Measurements from ENCODE around the gene FXYD3.

DNA sequence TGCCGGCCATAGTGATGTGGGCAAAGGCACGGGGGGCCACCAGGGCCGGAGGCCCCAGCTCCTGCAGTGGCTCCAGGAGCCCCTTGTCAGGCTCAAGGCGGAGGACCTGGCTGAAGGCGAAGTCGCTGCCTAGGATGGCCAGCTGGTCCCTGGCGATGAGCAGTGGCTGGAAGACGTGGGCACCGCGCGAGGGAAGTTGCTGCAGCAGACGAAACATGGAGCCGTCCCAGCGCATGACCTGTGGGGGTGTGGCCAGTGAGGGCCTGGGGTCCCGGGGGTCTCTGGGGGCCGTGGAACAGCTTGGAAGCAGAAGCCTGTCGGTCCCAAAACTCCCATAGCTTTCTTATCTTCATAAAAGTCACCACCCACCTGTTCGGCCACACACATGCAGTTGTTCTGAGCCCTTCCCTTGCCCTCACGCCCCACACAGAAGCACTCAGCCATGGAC is 9.7 kb downstream of the FXYD3 start:
- TF ChIP-seq, protein P1, sequence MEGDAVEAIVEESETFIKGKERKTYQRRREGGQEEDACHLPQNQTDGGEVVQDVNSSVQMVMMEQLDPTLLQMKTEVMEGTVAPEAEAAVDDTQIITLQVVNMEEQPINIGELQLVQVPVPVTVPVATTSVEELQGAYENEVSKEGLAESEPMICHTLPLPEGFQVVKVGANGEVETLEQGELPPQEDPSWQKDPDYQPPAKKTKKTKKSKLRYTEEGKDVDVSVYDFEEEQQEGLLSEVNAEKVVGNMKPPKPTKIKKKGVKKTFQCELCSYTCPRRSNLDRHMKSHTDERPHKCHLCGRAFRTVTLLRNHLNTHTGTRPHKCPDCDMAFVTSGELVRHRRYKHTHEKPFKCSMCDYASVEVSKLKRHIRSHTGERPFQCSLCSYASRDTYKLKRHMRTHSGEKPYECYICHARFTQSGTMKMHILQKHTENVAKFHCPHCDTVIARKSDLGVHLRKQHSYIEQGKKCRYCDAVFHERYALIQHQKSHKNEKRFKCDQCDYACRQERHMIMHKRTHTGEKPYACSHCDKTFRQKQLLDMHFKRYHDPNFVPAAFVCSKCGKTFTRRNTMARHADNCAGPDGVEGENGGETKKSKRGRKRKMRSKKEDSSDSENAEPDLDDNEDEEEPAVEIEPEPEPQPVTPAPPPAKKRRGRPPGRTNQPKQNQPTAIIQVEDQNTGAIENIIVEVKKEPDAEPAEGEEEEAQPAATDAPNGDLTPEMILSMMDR (conservative IDR thresholded peaks at IDR 0.05 in 1 of 2, IDR thresholded peaks at IDR 0.05 in 1 of 2; ENCODE audit: low read depth in 1 of 2, low read length in 2 of 2), result no peak
- no peak for TF ChIP-seq EZH2 (IDR thresholded peaks at IDR 0.05; ENCODE audit: low read length, missing control alignments)
